GM13977 (cell line): ENCODE measurements around the gene FAM193A.

Source experiments
- DNase-seq: peaks from one replicate; pipeline ENCODE4 v3.0.0; 2012; ENCODE audit warnings: low spot score
- in situ Hi-C: fragments of 300-500 bp; cut with MboI; formaldehyde crosslinking; loops from one replicate; pipeline ENCODE4 v1.12.0; 2022; ENCODE audit warnings: low sequenced_read_pairs, low pct_unique_long_range_greater_than_20kb, mixed read lengths, inconsistent platforms; ENCODE audit not compliant: unreplicated experiment
- TF ChIP-seq, protein P1 (sequence below): IDR thresholded peaks from 2 replicates; pipeline ENCODE4 v1.5.1; 2012; ENCODE audit warnings: mild to moderate bottlenecking, control low read depth; ENCODE audit not compliant: insufficient read depth; ENCODE audit errors: extremely low read depth, missing control alignments

Gene FAM193A

DNA sequence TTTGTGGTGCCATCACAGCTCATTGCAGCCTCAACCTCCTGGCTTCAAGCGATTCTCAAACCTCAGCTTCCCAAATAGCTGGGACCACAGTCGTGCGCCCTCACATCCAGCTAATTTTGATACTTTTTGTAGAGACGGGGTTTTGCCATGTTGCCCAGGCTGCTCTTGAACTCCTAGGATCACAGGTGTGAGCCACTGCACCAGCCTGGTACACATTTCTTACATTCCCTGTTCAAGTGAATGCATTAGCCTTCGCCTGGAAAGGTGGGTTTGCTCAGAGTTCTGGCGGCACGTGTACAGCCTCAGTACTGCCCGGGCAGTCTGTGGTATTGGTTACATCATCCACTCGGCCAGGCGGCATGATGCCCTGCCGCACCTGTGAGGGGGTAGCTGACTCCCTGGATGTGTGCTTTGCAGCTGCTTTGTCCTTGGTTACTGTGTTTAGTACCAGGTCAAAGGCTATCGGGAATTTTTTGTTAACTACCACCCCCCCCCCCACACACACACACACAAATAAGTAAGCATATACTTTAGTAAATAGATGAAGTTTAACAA lies 162.6 kb downstream of the FAM193A start:
- no peak for DNase-seq
- in situ Hi-C loops: no loop called here
- TF ChIP-seq, protein P1, sequence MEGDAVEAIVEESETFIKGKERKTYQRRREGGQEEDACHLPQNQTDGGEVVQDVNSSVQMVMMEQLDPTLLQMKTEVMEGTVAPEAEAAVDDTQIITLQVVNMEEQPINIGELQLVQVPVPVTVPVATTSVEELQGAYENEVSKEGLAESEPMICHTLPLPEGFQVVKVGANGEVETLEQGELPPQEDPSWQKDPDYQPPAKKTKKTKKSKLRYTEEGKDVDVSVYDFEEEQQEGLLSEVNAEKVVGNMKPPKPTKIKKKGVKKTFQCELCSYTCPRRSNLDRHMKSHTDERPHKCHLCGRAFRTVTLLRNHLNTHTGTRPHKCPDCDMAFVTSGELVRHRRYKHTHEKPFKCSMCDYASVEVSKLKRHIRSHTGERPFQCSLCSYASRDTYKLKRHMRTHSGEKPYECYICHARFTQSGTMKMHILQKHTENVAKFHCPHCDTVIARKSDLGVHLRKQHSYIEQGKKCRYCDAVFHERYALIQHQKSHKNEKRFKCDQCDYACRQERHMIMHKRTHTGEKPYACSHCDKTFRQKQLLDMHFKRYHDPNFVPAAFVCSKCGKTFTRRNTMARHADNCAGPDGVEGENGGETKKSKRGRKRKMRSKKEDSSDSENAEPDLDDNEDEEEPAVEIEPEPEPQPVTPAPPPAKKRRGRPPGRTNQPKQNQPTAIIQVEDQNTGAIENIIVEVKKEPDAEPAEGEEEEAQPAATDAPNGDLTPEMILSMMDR: no peak

DNA sequence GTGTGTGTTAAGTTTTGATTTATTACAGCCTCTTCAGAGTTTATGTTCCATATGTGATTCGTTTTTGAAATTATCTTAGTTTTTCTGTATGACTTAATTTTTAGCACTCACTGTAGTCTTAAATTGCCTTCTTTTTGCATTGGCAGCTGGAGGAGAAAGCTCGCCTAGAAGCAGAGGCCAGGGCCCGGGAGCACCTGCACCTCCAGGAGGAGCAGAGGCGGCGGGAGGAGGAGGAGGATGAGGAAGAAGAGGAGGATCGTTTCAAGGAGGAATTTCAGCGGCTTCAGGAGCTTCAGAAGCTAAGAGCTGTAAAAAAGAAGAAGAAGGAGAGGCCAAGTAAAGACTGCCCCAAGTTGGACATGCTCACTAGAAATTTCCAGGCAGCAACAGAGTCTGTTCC lies 163.1 kb downstream of the FAM193A start:
- DNase-seq: no peak
- TF ChIP-seq, protein P1: no peak
- in situ Hi-C loops: no loop called here

DNA sequence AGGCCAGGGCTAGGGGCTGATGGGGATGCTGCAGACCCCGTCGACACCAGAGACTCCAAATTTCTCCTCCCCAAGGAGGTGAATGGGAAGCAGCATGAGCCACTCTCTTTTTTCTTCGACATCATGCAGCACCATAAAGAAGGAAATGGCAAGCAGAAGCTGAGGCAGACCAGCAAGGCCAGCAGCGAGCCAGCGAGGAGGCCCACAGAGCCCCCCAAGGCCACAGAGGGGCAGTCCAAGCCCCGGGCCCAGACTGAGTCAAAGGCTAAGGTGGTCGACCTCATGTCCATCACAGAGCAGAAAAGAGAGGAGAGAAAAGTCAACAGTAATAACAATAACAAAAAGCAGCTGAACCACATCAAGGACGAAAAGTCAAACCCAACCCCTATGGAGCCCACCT lies 163.6 kb downstream of the FAM193A start:
- no peak for DNase-seq
- in situ Hi-C loops: no loop called here
- TF ChIP-seq, protein P1: no peak

DNA sequence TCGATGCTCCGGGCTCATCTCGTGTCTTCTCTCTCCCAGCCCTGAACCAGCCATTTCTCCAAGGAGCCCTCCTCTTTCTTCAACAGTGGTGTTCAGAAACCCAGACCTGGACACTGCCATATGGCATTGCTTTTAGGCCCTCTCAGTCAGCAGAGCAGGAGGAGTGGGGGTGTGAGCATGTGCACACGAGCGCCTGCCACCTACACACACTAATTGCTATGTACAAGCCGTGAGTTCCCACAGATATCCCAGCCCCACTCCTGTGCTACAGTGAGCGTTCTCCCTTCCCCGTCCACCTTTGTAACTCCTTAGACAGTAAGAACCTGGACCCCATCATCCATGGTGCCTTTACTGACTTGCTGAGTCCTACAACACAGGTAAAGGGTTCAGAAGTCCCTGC lies 165.9 kb downstream of the FAM193A start:
- in situ Hi-C loops: no loop called here
- no peak for DNase-seq
- TF ChIP-seq, protein P1: no peak

DNA sequence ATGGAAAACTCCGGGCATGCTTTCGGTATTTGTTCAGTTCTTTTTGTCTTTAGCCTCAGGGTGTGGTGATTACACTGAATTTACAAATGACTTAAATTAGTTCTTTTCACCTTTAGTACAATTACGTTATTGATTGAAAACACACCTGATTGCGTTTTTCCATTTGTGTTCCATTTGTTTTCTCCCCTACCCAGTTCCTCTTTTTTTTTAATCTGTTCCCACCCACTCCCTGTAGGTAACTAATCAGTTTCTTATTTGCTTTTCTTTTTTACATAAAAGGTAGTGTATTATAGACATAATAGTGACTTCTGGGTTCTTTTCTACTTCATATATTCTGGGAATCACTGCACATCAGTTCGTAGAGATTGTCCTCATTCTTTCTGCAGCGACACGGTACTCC lies 166.3 kb downstream of the FAM193A start:
- DNase-seq: no peak
- TF ChIP-seq, protein P1: no peak
- in situ Hi-C loops: no loop called here

DNA sequence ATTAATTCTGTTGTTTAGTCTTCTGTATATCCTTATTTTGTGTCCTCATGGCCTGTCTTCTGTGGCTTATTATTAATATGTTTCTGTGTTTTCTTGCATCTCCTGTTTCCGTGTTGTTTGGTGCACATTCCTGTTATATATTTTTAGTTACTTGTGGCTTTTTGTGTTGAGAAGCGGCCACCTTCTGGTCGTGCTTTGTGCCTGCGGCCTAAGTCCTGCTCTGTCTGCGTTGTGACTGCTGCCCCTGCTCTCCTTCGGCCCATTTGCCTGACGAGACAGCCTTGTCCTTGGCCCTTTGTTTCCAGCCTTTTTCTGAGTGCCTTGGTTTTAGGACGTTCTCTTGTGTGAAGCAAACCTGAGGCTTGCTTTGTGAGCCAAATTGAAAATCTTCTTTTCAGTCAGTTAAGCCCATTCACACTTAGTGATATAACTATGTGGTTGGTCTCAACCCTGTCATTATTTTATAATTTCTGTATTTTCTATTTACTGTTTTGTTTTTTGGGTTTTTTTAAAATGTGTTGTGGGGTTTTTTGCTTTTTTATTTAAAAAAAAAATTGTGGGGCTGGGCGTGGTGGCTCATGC lies 175.9 kb downstream of the FAM193A start:
- in situ Hi-C loops: no loop called here
- TF ChIP-seq, protein P1: no peak
- DNase-seq: no peak
